AG08396 (cell line): Measurements from ENCODE around the gene PDHX.
"Not testable (repeated sequence)": the region's sequence is repeated elsewhere in the genome, so short reads cannot be mapped to it uniquely, and the experiment has no call there.

Source experiments
- DNase-seq: peaks from one replicate; pipeline ENCODE4 v3.0.0; 2012; ENCODE audit warnings: low spot score, mixed read lengths

The PDHX gene

DNA sequence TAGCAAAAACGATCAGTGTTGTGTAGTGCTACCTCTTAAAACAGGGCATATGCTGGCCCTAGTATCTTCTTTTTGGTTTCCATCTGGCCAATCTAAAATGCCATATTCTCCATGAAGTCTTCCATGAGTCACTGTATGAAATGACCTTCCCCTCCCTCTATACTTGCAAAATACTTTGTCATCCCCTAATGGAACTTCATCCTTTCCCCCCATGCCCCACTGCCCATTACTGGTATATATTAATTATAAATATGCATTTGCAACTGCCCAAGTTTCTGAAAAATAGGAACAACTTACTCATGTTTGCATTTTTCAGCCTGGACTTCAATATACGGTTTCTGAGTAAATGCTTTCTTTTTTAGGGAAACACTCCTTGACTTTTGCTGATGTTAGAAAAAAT is 4.7 kb upstream of the PDHX start:
- DNase-seq, result no peak

DNA sequence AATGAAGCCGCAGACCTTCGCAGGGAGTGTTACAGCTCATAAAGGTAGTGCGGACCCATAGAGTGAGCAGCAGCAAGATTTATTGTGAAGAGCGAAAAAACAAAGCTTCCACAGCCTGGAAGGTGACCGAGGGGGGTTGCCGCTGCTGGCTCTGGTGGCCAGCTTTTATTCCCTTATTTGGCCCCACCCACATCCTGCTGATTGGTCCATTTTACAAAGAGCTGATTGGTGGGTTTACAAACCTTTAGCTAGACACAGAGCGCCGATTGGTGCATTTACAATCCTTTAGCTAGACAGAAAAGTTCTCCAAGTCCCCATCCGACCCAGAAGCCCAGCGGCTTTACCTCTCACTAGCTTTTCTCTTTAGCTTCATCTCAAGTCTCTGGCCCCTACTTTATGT is 2.9 kb upstream of the PDHX start:
- not testable (repeated sequence) for DNase-seq

DNA sequence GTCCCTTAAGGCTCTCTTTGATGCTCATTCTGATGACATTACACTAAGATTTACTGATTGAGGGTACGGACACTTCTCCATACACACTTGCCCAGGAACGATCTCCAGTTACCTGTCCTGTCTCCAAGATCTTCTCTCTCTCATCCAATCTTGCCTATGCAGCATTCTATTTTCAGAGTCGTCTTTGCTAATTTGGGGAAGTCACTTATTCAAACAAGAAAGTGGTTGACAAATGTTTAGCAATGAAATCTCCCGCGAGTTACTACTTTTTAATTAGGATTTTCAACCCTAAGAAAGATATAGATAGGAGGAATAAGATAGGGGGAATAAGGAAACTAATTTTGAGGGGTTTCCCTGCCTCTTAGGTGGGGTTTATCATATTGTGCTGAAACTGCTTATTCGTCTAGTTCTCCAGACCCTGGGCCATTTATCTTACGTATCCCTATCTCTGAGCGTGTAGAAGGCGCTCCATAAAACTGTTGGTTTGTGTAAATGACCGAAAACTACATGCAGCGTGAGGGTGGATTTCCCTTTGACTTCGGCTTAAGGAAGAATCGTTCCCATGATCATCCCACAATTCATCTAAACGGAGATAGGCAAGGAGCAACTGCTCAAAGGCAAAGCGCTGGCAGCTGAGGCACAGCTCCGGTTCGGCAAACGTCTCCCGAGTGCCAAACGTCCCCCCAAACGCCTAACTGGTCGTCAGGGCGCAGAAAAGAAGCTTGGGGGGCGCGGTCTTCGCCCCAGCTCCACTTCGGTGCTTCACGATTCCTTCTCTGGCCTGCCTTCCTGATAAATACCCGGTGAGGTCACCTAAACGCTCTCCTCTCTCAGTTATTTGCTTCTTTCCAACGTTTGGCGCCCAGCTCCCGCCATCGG is 1.0 kb upstream of the PDHX start:
- peak; percentile 32 for DNase-seq

DNA sequence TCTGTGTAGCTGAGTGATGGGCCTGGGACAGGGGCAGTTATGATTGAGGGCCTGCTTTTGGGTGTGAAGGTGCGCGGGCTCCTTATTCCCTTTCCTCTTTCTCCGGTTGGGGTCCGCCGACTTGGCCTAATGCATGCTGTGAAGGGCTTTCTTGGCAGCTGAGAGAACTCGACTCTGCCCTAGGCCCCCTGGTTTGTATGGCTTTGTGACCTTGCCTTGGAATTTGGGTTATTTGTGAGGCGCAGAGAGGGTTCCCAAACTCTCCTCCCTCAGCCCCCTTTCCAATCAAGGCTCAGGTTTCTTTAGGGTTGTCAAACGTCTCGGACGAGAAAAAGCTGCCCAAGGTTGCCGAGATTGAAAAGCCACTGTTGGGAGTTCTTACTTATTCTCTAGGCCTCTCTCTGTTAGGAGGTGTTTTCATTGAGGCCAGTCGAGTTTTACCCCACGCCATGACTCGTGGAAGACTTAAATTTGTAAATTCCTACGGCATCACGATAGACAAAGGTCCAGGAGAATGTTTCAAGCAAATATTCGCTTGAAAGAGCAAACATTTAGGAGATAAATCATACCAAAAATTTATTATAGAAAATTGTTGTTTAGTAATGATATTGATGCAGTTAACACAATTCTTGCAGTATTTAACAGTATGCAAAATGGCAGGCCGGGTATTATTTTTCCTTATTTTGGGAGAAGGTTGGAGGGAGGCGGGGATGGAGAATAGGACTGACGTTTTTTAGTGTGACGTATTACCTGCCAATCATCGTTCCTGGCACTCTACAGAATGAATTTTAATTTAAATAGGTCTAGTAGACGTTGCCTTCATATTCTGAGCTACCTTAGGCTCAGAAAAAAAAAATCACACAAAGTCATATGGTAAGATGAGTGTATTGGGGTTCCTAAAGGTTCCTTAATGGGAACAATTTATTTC is 689 bp downstream of the PDHX start:
- peak; percentile 17 for DNase-seq

DNA sequence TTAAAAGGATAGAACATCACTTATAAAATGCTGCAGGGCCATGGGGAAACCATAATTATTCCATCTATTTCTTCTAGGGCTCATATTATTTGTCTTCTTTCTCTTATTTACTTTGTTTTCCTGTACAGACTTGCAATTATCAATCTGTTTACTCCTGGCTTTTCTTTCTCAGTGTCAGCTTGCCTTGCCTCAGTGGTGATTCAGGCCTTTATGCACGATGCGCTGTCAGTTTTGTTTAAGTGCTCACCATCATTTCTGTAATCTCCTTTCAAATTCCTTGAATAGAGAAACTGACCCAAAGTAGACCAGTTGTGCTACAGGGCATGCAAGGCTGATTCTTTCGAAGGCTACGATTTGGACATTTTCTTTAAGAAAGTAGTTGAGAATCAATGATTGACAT is 4.7 kb downstream of the PDHX start:
- DNase-seq, result no peak

DNA sequence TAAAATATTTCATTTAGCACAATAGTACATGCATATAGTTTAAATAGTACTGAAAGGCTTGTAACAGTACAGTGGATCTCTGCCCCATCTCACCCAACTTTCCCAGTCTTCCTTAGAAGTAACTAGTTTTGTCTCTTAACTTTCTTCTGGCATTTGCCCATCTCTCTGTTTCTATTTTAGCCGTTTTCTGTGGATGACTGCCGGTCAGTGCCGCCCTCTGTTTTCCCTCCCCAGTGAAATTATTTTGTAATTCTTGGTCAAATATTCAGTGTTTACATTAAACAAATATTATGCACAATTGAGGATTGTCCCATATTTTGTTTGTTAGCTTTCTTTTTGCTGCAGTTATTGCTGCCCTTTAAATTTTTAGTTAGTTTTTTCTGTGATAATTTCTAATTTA is 8.3 kb downstream of the PDHX start:
- no peak for DNase-seq

DNA sequence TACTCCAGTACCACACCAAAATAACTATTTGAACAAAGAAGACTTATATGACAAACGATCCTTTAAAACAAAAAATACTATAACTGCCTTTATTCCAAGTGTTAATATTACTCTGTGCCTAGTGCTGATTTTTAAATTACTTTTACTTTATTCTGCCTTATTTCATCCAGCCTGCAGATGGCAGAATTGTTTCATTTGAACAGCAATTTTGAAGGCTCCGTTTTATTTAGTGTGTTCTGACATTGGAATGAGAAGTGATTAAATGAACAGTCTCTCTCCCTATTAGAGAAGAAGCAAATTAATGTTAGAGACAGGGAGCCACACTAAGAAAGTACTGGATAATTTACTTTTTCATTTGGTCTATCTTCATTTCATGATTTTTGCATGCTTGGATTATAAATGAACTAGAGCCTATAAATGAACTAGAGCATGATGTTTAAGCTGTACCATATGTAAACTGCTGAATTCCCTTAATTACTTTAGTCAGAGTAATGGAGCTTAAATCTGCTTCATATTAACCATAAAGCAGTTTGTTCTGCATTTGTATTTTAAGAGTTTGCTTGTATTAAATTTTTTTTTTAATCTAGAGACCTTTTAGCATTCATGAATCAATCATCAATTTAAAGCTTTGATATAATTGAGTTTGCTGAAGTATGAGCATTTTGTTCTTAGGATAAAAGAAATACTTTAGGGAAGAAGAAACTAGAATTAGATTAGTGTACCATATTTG is 9.8 kb downstream of the PDHX start:
- peak; percentile 11 for DNase-seq

DNA sequence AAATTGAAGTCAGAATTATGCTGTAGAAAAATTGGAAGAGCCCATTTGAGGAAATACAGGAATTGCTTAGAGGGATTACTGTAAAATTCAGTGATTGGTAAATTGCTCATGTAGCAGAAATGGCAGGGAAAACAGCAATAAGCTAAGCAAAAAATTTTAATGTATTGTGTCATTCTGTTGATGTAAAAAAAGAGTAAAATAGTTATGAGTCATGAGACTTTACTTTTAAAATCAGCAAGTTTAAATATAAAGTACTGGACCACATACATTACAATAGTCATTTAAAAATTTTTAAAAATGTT is 10.4 kb downstream of the PDHX start:
- DNase-seq, result no peak

DNA sequence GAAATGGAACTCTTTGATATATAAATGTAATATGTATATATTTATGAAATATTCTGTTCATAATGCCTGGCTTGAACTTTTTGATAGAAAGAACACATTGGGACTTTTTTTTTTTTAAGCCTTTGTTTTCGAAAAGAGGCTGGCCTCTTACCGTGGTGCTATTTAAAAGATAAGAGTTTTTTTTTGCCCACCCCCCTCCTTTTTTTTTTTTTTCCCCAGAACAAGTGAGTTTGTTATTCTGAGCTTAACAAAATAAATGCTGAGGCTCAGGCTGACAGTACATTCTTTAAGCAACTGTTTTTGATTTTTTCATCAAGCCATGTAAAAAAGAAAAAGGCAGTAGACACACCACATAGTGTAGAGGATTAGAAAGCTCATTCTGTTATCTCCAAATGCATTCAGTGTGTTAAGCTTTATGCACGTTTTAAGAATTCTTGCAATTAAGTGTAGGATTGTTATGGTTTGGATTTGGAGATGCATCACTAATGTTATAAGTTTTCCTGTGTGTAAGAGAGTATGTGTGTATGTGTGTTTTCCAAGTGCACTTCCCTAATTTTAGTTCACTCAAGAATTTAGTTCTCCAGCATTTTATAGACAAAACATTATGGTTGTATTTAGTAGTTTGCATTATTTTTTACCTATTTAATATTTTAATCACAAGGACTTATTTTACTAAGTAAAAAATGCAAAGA is 12.0 kb downstream of the PDHX start:
- DNase-seq, result no peak

DNA sequence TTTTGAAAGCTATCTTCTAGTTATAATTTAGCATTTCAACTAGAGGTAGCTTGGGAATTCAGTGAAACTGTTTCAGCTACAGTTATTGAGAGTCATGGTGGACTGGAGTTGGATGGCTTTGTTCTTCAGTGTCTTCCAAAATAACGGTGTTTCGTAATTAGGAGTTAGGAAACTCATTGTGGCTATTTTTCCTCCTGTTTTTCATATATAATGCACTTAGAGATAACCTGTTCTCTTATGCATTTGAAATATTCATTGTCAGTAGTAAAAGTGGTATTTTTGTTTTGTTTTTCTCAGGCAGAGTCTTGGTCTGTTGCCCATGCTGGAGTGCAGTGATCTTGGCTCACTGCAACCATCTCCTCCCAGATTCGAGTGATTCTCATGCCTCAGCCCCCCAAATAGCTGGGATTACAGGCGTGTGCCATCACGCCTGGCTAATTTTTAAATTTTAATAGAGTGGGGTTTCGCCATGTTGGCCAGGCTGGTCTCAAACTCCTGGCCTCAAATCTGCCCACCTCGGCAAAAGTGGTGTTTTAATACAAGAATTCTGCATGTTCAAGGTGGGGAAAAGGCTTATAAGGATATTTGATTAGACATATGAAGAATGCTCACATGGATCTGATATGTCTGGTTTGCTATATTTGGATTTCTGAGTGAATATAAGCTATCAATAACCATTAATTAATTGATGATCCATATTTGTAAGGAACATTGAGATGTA is 12.7 kb downstream of the PDHX start:
- no peak for DNase-seq

DNA sequence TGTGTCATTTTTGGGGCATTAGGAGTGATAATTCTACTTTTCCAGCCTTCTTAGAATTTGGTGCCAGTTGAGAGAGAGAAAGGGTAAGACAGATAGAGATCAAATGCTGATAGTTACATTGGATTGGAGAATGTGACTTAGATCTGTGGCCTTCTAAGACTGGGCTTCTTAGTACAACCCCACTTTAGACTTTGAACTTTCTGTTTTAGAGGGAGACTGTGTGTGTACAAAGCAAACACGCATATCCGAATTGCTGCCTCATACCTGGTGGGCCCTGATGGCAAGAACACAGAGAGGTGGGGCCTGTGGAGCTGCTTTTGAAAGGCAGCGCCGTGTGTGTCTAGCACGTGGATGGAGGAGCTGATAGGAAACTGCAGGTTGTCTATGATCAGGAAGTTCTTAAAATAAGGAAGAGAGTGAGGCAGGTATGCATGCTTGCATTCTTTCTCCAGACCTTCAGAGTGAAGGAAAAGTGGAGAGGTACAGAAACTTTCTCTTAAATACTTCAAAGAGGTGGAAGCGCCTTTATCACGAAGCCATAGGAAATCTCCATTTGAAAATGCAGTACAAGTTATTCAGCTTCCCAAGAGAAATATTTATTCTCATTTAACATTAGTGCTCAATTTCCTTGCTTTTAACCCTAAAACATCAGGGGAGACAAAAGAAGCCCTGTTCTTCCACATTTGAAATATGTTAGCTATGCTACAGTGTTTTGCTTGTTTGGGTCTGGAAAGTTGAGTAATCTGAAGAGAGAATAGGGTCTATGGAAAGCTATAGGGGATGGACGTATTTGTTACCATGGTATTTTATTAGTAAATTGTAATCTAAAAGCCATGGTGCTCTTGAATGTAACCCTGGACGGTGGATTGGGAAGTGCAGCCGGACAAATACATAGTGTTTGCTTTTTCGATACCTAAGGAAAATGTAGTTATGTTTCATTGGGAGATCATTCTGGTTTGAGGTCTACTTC is 13.7 kb downstream of the PDHX start:
- no peak for DNase-seq

DNA sequence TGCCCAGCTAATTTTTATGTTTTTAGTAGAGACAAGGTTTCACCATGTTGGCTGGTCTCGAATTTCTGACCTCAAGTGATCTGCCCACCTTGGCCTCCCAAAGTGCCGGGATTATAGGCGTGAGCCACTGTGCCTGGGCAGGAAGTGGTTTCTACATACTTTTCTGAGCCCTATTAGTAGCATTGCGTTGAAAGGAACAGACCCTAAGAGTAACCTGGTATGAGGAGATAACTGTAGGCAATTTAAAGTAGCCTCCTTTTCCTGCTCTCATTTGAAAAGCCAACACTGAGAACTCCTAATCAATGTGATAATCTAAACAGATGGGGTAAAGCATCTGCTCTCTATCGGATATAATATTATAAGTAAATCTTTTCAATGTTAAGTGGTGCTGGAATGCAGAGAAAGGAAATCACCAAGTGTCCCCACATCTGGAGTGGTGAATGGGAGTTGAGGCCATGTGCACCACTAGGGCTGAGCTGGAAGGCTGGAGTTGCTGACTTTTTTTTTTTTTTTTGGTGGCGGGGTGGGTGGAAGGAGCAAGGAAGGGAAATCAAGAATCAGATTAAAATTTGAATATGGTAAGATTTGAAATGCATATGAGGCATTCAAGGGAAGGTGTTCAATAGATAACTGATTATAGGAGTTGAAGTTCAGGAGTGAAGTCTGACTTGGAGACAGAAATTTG is 20.7 kb downstream of the PDHX start:
- DNase-seq, result no peak

DNA sequence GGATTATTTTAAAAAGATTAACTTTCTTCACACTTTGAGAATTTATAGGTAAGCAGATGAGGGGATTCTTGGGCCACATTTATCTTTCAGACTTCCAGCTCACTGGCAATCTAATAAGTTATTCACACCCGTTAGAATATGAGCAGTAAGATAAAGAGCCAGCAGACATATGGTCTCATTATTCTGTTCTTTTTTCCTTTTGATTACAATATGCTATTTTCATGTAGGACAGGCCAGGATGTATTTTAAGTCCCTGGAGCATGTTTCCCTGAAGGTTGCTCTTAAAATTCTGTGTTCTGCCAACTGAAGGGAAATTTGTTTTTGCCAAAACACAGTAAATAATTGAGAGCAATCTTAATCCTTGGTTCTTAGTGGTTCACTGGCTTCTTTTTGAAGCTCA is 22.2 kb downstream of the PDHX start:
- no peak for DNase-seq

DNA sequence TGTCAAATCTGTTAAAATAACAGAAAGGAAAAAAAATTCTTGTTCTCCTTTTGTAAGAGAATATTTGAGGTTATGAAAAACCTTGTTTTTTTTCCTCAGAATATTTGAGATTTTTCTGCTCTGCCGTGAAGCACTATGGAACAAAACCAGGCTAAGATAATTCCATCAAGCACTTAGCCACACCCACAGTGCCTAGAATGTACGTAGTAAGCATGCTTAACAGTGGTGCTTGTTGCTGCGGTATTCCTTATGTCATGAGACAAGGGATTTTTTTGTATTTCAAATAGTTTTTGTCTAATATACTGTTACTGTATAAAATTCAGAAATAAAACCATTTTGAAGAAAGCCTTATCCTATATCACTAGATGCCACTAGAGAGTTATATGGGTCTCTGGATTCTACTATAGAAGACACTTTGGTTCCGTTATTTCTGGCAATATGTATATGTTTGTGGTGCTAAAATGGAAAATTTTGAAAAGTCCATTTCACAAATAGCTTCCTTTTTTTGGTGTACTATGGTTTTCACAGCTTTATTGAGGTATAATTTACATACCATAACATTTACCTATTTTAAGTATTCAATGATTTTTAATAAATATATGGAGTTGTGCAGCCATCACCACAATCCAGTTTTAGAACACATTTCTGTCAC is 23.7 kb downstream of the PDHX start:
- DNase-seq, result peak; percentile 20

DNA sequence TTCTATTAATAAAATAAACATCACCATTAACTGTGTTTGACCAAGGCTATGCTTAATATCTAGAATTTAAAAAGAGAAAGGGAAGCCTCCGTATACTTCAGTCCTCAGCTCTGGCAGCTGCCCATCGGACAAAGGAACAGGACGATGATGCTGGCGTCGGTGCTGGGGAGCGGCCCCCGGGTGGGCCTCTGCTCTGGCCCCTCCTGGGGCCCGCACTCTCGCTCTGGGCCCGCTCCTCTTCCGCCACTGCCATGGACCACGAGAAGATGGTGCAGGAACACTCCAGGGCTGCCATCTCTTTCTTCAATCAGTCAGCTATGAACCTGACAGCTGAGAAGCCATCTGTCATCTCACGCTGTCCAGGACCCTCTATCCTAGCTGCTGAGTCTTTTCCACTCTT is 25.3 kb downstream of the PDHX start:
- no peak for DNase-seq

DNA sequence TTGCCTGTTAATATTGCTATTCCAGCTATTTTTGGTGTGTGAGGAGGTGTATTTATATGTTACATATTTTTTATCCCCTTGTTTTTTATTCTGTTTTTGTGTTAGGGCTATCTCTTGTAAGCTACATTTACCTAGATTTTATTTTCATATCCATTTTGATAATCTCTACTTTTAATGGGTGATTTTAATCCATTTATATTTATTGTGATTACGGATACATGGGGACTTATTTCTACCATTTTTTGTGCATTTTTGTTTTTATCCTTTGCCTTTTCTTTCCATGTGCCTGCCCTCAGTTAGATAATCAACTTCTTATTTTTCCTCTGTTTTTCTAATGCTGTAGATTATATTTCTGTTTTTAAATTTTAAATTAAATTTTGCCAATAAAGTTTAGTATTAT is 28.3 kb downstream of the PDHX start:
- no peak for DNase-seq

DNA sequence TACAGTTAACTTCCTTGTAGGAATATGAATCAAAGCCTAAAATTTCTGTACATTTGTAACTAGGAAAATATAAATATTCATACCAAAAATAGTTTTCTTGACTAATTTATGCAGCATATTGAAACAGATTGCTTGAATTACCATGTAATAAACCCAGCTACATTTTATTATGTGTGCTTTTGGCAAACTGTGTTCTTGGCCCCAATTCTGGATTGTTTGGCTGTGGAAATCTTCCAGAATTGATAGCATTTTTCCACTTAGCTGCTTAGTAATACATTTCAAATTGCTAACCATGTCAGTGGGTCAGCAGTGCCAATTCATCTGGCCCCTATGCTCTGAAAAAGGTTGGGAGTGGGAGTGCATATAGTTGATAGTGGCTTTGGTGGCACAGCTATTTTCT is 32.3 kb downstream of the PDHX start:
- no peak for DNase-seq

DNA sequence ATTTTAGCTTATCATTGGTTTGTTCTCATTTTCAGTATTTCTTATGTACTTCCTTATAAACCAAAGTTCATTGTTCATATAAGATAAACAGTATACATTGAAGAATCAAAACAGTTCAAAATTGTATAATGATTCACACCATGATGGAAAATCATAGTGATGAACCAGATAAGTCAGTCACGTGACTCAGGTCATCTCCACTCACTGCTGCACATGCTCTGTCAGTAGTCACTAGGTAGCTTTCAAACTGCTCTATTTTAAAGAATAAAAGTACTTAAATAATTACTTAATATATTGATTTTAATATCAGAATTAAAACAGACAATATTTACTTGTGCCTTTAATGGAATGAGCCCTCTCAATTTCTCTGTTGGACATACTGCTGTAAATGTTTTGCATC is 37.5 kb downstream of the PDHX start:
- no peak for DNase-seq

DNA sequence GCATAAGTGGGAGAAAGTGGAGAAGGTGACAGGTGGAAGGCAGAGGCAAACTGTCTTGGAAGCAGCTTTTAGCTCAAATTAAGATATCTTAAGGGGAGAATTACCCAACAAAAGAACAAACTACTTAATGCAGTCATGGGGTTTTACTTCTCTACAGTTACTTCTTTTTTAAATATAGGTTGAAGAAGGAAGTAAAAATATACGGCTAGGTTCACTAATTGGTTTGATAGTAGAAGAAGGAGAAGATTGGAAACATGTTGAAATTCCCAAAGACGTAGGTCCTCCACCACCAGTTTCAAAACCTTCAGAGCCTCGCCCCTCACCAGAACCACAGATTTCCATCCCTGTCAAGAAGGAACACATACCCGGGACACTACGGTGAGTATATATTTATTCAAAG is 40.8 kb downstream of the PDHX start:
- DNase-seq, result no peak
